Left ventricle myocardium inferior (tissue), 1 donor: ENCODE results near the gene RBM34. TPM values are rescaled to one million over a fixed set of nuclear protein-coding genes. Genes with fewer than 3 reads are reported as not detected.

Experiments used
- DNase-seq: peaks from one replicate; pipeline ENCODE4 v3.0.0-alpha.2; 2020
- H3K27ac ChIP-seq: fragments of 200-600 bp; replicated peaks from 2 replicates; pipeline ENCODE4 v1.8.0; 2021
- H3K27me3 ChIP-seq: fragments of 200-600 bp; 2 replicates; pipeline ENCODE4 v1.8.0; 2021; ENCODE audit warnings: low read depth
- H3K36me3 ChIP-seq: fragments of 200-600 bp; 2 replicates; pipeline ENCODE4 v1.8.0; 2021
- H3K4me1 ChIP-seq: fragments of 200-600 bp; 2 replicates; pipeline ENCODE4 v1.8.0; 2021
- H3K4me3 ChIP-seq: fragments of 200-600 bp; 2 replicates; pipeline ENCODE4 v1.8.0; 2021; ENCODE audit warnings: mild to moderate bottlenecking, moderate library complexity
- H3K9me3 ChIP-seq: fragments of 200-600 bp; replicated peaks from 2 replicates; pipeline ENCODE4 v1.8.0; 2021
- intact Hi-C: fragments of 100-400 bp; cut with micrococcal nuclease; formaldehyde crosslinking; loops from one replicate; pipeline ENCODE4 v1.11.0; 2022
- total RNA-seq: library from RNA; stranded (reverse); fragmentation: NEBNext Ultra II Directional; extraction: Animal tissue kit (Norgen Biotek cat#: 25700); gene quantifications from one replicate; pipeline ENCODE4 v1.2.1, GENCODE V29; 2021
- TF ChIP-seq, protein P1 (sequence below): fragments of 200-600 bp; IDR thresholded peaks from 2 replicates; pipeline ENCODE4 v1.8.0; 2021; ENCODE audit warnings: antibody characterized with exemption, mild to moderate bottlenecking, borderline replicate concordance
- donor health status: DM: no; HTN: yes; CAD: no; lungs with severe emphysema.

RBM34 gene
- total RNA-seq, 1 donor from 2014 or later: 55.6 TPM

GRCh38 chr1:235136111-235136510 is 24.9 kb downstream of the RBM34 start:
- Histone ChIP-seq H3K4me3 (no peak overlapping the region), H3K9me3 (no peaks in the 10 kb centered on the region), H3K27ac (no peak overlapping the region), H3K27me3 (no peaks in the 10 kb centered on the region), H3K36me3 (peaks cover 86% of the 10 kb centered on the region), H3K4me1 (peaks cover 5% of the 10 kb centered on the region)
- TF ChIP-seq, protein P1, sequence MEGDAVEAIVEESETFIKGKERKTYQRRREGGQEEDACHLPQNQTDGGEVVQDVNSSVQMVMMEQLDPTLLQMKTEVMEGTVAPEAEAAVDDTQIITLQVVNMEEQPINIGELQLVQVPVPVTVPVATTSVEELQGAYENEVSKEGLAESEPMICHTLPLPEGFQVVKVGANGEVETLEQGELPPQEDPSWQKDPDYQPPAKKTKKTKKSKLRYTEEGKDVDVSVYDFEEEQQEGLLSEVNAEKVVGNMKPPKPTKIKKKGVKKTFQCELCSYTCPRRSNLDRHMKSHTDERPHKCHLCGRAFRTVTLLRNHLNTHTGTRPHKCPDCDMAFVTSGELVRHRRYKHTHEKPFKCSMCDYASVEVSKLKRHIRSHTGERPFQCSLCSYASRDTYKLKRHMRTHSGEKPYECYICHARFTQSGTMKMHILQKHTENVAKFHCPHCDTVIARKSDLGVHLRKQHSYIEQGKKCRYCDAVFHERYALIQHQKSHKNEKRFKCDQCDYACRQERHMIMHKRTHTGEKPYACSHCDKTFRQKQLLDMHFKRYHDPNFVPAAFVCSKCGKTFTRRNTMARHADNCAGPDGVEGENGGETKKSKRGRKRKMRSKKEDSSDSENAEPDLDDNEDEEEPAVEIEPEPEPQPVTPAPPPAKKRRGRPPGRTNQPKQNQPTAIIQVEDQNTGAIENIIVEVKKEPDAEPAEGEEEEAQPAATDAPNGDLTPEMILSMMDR: no peak
- no peak for DNase-seq
- intact Hi-C loops: no loop called here

DNA sequence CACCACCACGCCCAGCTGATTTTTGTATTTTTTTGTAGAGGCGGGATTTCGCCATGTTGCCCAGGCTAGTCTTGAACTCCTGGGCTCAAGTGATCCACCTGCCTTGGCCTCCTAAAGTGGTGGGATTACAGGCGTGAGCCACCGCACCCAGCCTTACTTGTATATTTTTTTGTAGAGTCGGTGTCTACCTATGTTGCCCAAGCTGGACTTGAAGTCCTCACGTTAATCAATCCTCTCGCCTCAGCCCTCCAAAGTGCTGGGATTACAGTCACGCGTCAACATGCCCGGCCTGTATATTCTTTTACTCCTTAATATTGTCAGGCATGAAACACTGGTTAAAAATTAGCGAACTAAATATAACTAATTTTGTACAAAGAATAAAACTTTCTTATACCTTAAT is 26.9 kb downstream of the RBM34 start:
- Histone ChIP-seq H3K9me3 (no peaks in the 10 kb centered on the region), H3K27me3 (no peaks in the 10 kb centered on the region), H3K36me3 (peaks cover 72% of the 10 kb centered on the region), H3K27ac (no peak overlapping the region), H3K4me1 (peaks cover 5% of the 10 kb centered on the region), H3K4me3 (no peak overlapping the region)
- TF ChIP-seq, protein P1: no peak
- DNase-seq: no peak
- intact Hi-C loops: no loop called here

DNA sequence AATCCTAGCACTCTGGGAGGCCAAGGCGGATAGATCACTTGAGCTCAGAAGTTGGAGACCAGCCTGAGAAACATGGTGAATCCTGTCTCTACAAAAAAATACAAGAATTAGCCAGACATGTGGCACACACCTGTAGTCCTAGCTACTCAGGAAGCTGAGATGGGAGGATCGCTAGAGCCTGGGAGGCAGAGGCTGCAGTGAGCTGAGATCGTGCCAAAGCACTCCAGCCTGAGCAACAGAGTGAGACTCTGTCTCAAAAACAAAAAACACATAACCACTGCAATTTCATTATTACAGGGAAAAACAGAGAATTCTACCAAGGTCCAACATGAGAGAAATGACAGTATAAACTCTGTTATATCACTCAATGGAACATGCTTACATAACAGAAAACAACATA is 28.0 kb downstream of the RBM34 start:
- no peak overlapping the region for H3K4me3 ChIP-seq
- no peaks in the 10 kb centered on the region for H3K27me3 ChIP-seq
- TF ChIP-seq, protein P1: no peak
- DNase-seq: no peak
- no peaks in the 10 kb centered on the region for H3K9me3 ChIP-seq
- intact Hi-C loops: no loop called here
- peaks cover 10% of the 10 kb centered on the region for H3K4me1 ChIP-seq
- no peak overlapping the region for H3K27ac ChIP-seq
- H3K36me3 ChIP-seq: peaks cover 62% of the 10 kb centered on the region

DNA sequence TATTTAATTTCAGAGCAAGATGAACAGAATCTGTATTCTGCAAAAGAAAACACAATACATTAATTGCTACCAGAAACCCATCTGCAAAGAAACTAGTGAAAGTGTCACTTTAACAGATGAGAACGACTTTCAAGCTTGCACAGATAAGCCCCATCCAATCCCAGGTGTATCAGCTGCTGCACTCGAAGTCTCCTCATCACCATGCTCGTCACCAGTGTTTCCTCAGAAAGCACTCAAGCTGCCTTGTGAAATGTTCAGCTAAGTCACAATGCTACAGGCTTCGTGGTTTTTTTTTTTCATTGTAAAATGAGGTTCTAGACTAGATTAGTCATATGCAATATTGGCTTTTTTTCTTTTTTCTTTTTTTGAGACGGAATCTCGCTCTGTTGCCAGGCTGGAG is 29.1 kb downstream of the RBM34 start:
- TF ChIP-seq, protein P1: no peak
- Histone ChIP-seq H3K27me3 (no peaks in the 10 kb centered on the region), H3K4me1 (peaks cover 21% of the 10 kb centered on the region), H3K4me3 (no peak overlapping the region), H3K27ac (no peak overlapping the region), H3K9me3 (no peaks in the 10 kb centered on the region), H3K36me3 (peaks cover 51% of the 10 kb centered on the region)
- DNase-seq: no peak
- intact Hi-C loops: no loop called here

GRCh38 chr1:235130766-235131270 is 30.2 kb downstream of the RBM34 start:
- H3K4me1 ChIP-seq: peaks cover 26% of the 10 kb centered on the region

More at GRCh38 chr1:235130766-235131270, 30.2 kb downstream of the RBM34 start:
- Histone ChIP-seq H3K27me3 (no peaks in the 10 kb centered on the region), H3K36me3 (peaks cover 40% of the 10 kb centered on the region), H3K9me3 (no peaks in the 10 kb centered on the region), H3K27ac (no peak overlapping the region), H3K4me3 (no peak overlapping the region)
- DNase-seq: no peak
- TF ChIP-seq, protein P1: no peak
- intact Hi-C loops: no loop called here
